Stimulated activated CD4-positive, alpha-beta T cell treated with anti-CD3 and anti-CD28 coated beads, Interleukin-1b, Interleukin-23, amount 100 ng/mL, for 48 hours (primary cell): ENCODE measurements around the gene CDC42SE1.
A peak's percentile ranks its signal among the peaks of the same experiment; 100 is the strongest.

Source experiments
- DNase-seq: peaks from one replicate; pipeline ENCODE4 v3.0.0-alpha.2; 2020

The CDC42SE1 gene

GRCh38 chr1:151051356-151052009 is 7.9 kb downstream of the CDC42SE1 start:
- no peak for DNase-seq

GRCh38 chr1:151050051-151050688 is 9.3 kb downstream of the CDC42SE1 start:
- DNase-seq = no peak

DNA sequence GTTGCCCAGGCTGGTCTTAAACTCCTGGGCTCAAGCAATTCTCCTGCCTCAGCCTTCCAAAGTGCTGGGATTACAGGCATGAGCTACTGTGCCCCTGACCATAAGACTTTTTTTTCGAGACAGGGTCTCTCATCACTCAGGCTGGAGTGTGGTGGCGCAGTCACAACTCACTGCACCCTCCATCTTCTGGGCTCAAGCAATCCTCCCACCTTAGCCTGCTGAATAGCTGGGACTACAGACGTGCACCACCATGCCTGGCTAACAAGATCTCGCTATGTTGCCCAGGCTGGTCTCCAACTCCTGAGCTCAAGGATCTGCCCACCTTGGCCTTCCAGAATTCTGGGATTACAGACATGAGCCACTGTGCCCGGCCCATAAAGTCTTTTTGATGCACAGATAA is 10.0 kb downstream of the CDC42SE1 start:
- DNase-seq = no peak

DNA sequence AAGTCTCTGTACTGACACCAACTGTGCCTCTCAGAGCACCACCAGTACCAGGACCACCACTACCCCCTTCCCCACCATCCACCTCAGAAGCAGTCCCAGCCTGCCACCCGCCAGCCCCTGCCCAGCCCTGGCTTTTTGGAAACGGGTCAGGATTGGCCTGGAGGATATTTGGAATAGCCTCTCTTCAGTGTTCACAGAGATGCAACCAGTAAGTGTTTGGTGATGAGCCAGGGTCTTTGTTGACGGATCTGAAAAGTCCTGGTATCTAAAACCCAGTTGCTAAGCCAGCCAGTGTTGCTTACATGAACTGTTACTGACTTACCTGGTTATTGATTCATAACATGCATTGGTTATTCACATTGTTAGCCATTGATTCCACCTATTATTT is 10.8 kb downstream of the CDC42SE1 start:
- no peak for DNase-seq

DNA sequence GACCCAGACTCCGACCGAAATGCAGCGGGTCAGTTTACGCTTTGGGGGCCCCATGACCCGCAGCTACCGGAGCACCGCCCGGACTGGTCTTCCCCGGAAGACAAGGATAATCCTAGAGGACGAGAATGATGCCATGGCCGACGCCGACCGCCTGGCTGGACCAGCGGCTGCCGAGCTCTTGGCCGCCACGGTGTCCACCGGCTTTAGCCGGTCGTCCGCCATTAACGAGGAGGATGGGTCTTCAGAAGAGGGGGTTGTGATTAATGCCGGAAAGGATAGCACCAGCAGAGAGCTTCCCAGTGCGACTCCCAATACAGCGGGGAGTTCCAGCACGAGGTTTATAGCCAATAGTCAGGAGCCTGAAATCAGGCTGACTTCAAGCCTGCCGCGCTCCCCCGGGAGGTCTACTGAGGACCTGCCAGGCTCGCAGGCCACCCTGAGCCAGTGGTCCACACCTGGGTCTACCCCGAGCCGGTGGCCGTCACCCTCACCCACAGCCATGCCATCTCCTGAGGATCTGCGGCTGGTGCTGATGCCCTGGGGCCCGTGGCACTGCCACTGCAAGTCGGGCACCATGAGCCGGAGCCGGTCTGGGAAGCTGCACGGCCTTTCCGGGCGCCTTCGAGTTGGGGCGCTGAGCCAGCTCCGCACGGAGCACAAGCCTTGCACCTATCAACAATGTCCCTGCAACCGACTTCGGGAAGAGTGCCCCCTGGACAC is 11.3 kb downstream of the CDC42SE1 start:
- DNase-seq = peak; percentile 60

DNA sequence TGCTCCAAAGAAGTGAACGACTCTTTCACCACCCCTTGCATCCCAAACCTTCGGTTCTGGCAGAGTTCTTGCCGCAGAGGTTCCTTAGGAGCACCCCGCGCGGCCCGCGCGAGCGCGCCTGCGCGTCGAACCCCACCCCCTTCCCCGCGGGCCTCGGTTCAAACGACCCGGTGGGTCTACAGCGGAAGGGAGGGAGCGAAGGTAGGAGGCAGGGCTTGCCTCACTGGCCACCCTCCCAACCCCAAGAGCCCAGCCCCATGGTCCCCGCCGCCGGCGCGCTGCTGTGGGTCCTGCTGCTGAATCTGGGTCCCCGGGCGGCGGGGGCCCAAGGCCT is 11.9 kb downstream of the CDC42SE1 start, which contains the start of gene C1orf56:
TSS of gene C1orf56 (plus strand) at position 161 of the 334 bp plus-strand sequence. CDS start at position 258, 97 bp downstream.
- peak; percentile 48 for DNase-seq

DNA sequence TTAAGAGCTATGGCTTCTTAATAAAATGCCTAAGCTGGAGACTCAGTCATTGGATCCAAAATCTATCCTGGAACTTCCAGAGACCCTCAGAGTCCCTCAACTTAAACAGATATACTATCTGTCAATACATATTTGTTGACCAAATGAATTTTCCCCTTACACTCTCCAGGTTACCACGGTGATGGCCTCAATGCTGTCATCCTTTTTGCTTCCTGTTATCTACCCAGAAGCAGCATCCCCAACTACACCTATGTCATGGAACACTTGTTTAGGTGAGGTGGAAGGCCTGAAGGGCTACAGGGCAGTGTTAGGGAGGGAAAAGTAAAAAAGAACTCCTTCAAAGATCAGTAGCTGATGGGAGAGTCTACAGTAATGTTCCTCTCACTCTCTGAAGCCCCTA is 16.3 kb downstream of the CDC42SE1 start:
- DNase-seq = no peak

DNA sequence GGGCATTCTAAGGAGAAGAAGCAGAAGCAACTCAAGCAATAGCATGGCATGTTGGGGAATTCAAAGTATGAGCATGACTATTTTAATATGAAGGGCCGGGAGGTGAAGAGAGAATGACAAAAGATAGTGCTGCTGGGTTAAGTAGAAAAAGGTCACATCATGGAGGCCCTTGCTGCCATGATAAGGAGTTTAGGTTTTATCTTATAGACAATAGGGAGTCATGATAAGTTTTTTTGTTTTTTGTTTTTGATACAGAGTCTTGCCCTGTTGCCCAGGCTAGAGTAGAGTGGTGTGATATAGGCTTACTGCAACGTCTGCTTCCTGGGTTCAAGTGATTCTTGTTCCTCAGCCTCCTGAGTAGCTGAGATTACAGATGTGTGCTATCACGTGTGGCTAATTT is 19.9 kb downstream of the CDC42SE1 start:
- DNase-seq = no peak

DNA sequence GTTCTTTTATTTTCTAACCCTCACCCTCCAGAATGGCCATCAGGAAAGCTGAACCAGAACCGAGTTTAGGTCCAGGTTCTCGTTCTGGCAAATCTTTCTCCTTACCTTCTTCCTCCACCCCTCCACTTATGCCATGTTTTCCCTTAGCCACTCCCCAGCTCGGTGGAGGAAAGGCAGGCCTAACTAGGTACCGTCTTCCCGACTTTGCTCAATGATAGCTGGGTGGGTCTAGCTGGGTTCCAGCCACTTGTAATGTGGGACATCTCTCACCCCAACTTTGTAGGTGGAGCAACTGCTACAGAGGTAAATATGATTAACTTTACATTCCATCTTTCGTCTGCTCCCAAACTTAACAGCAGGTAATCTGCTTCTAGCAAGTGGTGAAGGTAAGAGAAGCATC is 22.4 kb downstream of the CDC42SE1 start:
- no peak for DNase-seq

DNA sequence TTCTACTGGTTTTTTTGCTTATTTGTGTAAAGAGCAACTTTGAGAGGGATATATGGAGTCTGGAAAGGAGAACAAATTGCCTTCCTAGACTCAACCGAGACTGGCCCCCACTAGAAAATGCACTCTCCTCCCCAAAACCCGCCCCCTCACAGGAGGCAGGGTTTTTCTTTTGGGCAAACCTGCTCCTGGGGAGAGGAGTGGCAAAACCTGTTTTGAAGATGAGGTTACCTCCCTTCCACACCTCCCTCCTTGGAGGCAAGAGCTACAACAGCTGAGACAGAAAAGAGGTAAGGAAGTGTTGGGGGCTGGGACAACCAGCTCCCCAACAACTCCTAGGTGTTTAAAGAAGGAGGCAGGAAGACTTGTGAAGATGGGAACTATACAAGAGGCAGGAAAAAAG is 23.1 kb downstream of the CDC42SE1 start, which contains the start of gene BNIPL:
TSS of gene BNIPL (plus strand) at position 231 of the 400 bp plus-strand sequence. CDS start at position 371, 140 bp downstream.
- DNase-seq = no peak

DNA sequence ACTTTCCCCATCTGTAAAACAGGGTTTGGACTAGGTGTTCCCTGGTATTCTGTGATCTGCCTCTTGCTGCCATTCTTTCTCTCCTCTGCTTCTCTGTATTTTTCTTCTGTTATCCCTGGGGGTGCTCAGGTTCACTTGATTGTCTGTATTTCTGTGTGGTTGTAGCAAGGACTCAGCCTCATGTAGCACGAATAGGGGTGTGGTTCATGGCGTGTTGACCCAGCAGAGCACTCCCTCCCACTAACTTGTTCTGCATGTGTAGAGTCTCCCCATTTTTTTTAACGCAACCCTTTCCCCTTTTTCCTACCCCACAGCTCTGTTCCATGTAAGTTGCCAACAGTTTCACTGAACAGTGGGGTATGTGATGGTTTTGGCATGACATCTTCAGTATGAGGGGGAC is 24.3 kb downstream of the CDC42SE1 start:
- DNase-seq = no peak

DNA sequence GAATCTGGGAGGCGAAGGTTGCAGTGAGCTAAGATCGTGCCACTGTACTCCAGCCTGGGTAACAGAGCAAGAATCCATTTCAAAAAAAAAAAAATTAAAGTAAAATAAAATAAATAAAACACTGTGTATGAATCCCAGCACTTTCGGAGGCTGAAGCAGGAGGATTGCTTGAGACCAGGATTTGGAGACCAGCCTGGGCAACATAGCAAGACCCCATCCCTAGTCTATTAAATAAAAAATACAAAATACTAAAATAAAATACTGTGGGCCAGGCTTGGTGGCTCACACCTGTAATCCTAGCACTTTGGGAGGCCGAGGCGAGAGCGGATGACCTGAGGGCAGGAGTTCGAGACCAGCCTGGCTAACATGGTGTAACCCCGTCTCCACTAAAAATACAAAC is 27.3 kb downstream of the CDC42SE1 start:
- DNase-seq = no peak

GRCh38 chr1:151026460-151026859 is 33.0 kb downstream of the CDC42SE1 start:
- no peak for DNase-seq

- peak; percentile 81 for DNase-seq
Observed at GRCh38 chr1:151024540-151025146, 34.8 kb downstream of the CDC42SE1 start.

GRCh38 chr1:151013518-151013917 is 45.9 kb downstream of the CDC42SE1 start:
- DNase-seq = no peak

DNA sequence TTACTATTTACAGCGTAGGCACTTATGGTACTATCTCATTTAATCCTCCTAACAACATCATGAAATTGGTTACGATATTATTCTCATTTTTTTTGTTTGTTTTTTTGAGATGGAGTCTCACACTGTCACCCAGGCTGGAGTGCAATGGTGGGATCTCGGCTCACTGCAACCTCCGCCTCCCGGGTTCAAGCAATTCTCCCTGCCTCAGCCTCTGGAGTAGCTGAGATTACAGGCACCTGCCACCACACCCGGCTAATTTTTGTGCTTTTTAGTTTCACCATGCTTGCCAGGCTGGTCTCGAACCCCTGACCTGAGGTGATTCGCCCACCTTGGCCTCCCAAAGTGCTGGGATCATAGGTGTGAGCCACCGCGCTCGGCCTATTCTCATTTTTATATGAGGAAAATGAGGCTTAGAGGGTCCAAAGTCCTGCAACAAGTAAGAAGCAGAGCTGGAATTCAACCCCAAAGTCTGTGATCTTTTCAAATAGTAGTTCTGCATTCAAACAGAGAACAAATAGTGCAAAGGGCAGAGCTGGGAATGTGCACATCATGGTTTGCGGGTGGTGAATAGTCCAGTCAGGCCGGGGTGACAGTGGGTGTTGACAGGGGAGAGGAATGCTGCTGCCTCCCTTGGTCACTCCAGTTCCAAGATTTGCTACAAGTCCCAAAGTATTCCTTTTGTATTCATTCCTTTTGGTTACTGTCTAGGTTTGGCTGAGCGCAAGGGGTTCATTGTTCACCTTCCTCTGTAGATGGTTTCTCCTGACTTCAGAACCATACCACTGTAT is 46.5 kb downstream of the CDC42SE1 start:
- no peak for DNase-seq

- DNase-seq = no peak
Observed at GRCh38 chr1:151011154-151011850, 48.1 kb downstream of the CDC42SE1 start.

DNA sequence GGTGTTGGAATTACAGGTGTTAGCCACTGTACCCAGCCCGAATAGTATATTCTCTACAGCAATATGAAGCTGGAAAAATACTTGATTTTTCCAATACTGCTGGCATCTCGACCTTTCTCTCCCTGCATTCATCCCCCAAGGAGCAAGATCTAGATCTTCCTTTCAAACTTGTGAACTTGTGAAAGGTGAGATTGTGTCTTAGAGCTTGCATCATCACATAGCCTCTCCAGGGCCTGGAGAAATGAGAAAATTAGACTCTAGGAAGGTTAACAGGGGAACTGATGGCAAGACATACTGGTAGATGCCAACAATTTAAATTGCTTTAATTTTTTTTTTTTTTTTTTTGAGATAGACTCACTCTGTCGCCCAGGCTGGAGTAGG is 49.1 kb downstream of the CDC42SE1 start:
- DNase-seq = no peak

GRCh38 chr1:151009674-151010345 is 49.6 kb downstream of the CDC42SE1 start:
- DNase-seq = no peak

GRCh38 chr1:151009206-151009587 is 50.2 kb downstream of the CDC42SE1 start:
- no peak for DNase-seq
